A673 (cell line): ENCODE results near the gene RRAS. TPM values are rescaled to one million over a fixed set of nuclear protein-coding genes. Genes with fewer than 3 reads are reported as not detected.

ENCODE experiments used
- BruUV-seq: library from RNA; stranded (reverse); fragments of 400-500 nt; replicated peaks from 2 replicates; lab custom pipeline; 2021; lab: Mats Ljungman, UMichigan
- CTCF ChIA-PET: fragments of 300-600 bp; sonication (Branson Sonifier 250); formaldehyde crosslinking; loops from one replicate; lab custom pipeline; 2022; ENCODE audit warnings: antibody characterized with exemption; lab: Charles Lee
- POLR2A ChIA-PET: fragments of 300-600 bp; sonication (Branson Sonifier 250); formaldehyde crosslinking; loops from one replicate; lab custom pipeline; 2022; ENCODE audit warnings: antibody characterized with exemption; ENCODE audit not compliant: low non-redundant PET; lab: Charles Lee
- DNase-seq: peaks from one replicate; pipeline ENCODE4 v3.0.0-alpha.2; 2015; ENCODE audit warnings: low spot score
- H3K27ac ChIP-seq: fragments of 200-600 bp; sonication (generic); 2 replicates; pipeline ENCODE4 v1.5.1; 2016; ENCODE audit warnings: mixed run types, low read depth, mild to moderate bottlenecking, mixed read lengths, antibody characterized with exemption, low read length; ENCODE audit not compliant: poor library complexity, severe bottlenecking
- H3K27me3 ChIP-seq: fragments of 200-600 bp; sonication (generic); replicated peaks from 2 replicates; pipeline ENCODE4 v1.6.1; 2017; ENCODE audit warnings: mixed run types, low read depth, mild to moderate bottlenecking, mixed read lengths, antibody characterized with exemption, low read length; ENCODE audit not compliant: insufficient read depth, poor library complexity
- H3K36me3 ChIP-seq: fragments of 200-600 bp; sonication (generic); 2 replicates; pipeline ENCODE4 v1.6.1; 2016; ENCODE audit warnings: mixed run types, mild to moderate bottlenecking, mixed read lengths, antibody characterized with exemption, low read length; ENCODE audit not compliant: insufficient read depth, poor library complexity, severe bottlenecking
- H3K4me1 ChIP-seq: fragments of 200-600 bp; sonication (generic); 2 replicates; pipeline ENCODE4 v1.6.1; 2017; ENCODE audit warnings: mixed run types, mild to moderate bottlenecking, mixed read lengths, antibody characterized with exemption, low read length; ENCODE audit not compliant: insufficient read depth, poor library complexity, severe bottlenecking
- H3K4me3 ChIP-seq: fragments of 200-600 bp; sonication (generic); 2 replicates; pipeline ENCODE4 v1.5.1; 2016; ENCODE audit warnings: low read depth, mixed run types, mild to moderate bottlenecking, mixed read lengths, low read length; ENCODE audit not compliant: poor library complexity, severe bottlenecking
- H3K9me3 ChIP-seq: fragments of 200-600 bp; sonication (generic); 2 replicates; pipeline ENCODE4 v1.6.1; 2016; ENCODE audit warnings: mixed run types, low read depth, mild to moderate bottlenecking, mixed read lengths, antibody characterized with exemption, low read length; ENCODE audit not compliant: poor library complexity, severe bottlenecking
- EZH2 ChIP-seq: fragments of 200-600 bp; sonication (generic); IDR thresholded peaks from 2 replicates; pipeline ENCODE4 v1.6.1; 2017; ENCODE audit warnings: borderline replicate concordance, low read depth, mild to moderate bottlenecking, mixed read lengths, antibody characterized with exemption, low read length; ENCODE audit not compliant: poor library complexity, severe bottlenecking
- intact Hi-C: fragments of 100-400 bp; cut with micrococcal nuclease; formaldehyde crosslinking; loops from one replicate; pipeline ENCODE4 v1.10.0; 2022; ENCODE audit not compliant: unreplicated experiment
- total RNA-seq: library from RNA; stranded (reverse); gene quantifications from 2 replicates; pipeline ENCODE4 v1.2.3, GENCODE V29; 2021
- TF ChIP-seq, protein P1 (sequence below): fragments of 300-800, 200-600 bp; sonication (generic); conservative IDR thresholded peaks from 2 replicates; pipeline ENCODE4 v1.5.1; 2017; ENCODE audit warnings: low read depth, mild to moderate bottlenecking, antibody characterized with exemption, low read length, moderate library complexity, mixed read lengths

The RRAS gene
- total RNA-seq, 1 experiment from 2014 or later = 27.6 TPM

GRCh38 chr19:49591731-49592485 is 48.0 kb downstream of the RRAS start:
- DNase-seq = peak; percentile 74
- peaks cover 7% of the 10 kb centered on the region for H3K4me1 ChIP-seq
- intact Hi-C loops = loop anchor here (2.0 to 5.0 kb wide), 3 partner anchors 49 to 220 kb away; partner anchors contain the start of genes FUZ, PRMT1 and RRAS
- H3K9me3 ChIP-seq = no peaks in the 10 kb centered on the region
- TF ChIP-seq, protein P1, sequence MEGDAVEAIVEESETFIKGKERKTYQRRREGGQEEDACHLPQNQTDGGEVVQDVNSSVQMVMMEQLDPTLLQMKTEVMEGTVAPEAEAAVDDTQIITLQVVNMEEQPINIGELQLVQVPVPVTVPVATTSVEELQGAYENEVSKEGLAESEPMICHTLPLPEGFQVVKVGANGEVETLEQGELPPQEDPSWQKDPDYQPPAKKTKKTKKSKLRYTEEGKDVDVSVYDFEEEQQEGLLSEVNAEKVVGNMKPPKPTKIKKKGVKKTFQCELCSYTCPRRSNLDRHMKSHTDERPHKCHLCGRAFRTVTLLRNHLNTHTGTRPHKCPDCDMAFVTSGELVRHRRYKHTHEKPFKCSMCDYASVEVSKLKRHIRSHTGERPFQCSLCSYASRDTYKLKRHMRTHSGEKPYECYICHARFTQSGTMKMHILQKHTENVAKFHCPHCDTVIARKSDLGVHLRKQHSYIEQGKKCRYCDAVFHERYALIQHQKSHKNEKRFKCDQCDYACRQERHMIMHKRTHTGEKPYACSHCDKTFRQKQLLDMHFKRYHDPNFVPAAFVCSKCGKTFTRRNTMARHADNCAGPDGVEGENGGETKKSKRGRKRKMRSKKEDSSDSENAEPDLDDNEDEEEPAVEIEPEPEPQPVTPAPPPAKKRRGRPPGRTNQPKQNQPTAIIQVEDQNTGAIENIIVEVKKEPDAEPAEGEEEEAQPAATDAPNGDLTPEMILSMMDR = no peak
- TF ChIP-seq EZH2 = no peak
- TSS peak; percentile 17 for BruUV-seq
- H3K27ac ChIP-seq = peak overlapping the region; percentile 92
- ChIA-PET CTCF (no interaction called here), POLR2A (no interaction called here)
- peaks cover 32% of the 10 kb centered on the region for H3K36me3 ChIP-seq
- peak overlapping the region; percentile 80 for H3K4me3 ChIP-seq
- no peaks in the 10 kb centered on the region for H3K27me3 ChIP-seq

DNA sequence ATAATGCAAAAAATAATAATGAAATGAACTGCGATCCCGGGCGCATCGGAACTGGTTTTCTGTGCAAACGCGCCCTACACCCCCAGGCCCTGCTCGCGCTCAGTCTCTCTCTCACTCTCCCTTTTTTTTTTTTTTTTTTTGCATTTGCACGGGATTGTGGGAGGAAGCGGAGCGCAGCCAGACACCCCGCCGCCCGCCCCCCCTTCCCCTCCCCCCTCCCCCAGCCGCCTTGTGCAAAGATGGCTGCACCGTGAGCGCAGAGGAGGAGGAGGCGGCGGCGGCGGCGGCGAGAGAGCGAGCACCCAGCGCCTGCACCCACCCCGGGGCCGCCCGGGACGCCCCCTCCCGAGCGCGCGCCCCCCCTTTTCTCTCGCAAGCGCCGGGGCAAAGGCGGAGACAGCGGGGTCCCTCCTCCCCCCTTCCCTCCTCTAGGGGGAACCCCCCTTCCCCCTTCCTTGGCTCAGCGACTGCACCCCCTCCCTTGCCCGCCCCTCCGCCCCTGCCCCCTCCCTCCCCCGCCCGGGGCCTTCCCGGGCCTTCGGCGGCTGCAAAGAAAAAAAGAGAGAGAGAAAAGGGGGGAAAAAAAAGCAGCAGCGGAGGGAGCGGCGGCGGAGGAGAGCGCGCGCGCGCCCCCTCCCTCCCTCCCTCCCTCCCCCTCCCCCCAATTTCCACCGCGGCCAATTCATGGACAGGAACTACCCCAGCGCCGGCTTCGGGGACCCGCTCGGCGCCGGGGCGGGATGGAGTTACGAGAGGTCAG is 48.8 kb downstream of the RRAS start, which contains the start of gene PRR12:
Gene PRR12 (plus strand): TSS at position 212 of the 760 bp plus-strand sequence. CDS start 473 bp downstream, at position 685.
- TF ChIP-seq, protein P1 = no peak
- no peak for TF ChIP-seq EZH2
- intact Hi-C loops = loop anchor here (5.0 kb wide), 2 partner anchors 86 to 221 kb away; partner anchors contain the start of genes FUZ and PRMT1
- BruUV-seq = no TSS peak
- Histone ChIP-seq H3K4me3 (peak within 1 kb of the TSS; percentile 80), H3K9me3 (no peaks in the 10 kb centered on the region), H3K4me1 (peaks cover 7% of the 10 kb centered on the region), H3K27me3 (no peaks in the 10 kb centered on the region), H3K36me3 (peaks cover 25% of the 10 kb centered on the region), H3K27ac (peak within 1 kb of the TSS; percentile 97)
- ChIA-PET CTCF (no interaction called here), POLR2A (no interaction called here)
- DNase-seq = peak; percentile 88
